Hepatocyte (in vitro differentiated cells): Measurements from ENCODE around the gene MID1. TPM values are rescaled to one million over a fixed set of nuclear protein-coding genes. Genes with fewer than 3 reads are reported as not detected.

Source experiments
- DNase-seq: peaks from one replicate; pipeline ENCODE4 v3.0.0-alpha.2; 2016; ENCODE audit warnings: low spot score
- H2AFZ ChIP-seq: fragments of 200-600 bp; sonication (generic); 2 replicates; pipeline ENCODE4 v1.6.0; 2016; ENCODE audit warnings: antibody characterized with exemption, mild to moderate bottlenecking
- H3K27ac ChIP-seq: fragments of 200-600 bp; sonication (generic); 2 replicates; pipeline ENCODE4 v1.5.1; 2016; ENCODE audit warnings: mild to moderate bottlenecking
- H3K27me3 ChIP-seq: fragments of 200-600 bp; sonication (generic); 2 replicates; pipeline ENCODE4 v1.6.1; 2016
- H3K36me3 ChIP-seq: fragments of 200-600 bp; sonication (generic); replicated peaks from 2 replicates; pipeline ENCODE4 v1.5.1; 2016; ENCODE audit warnings: low read depth; ENCODE audit not compliant: insufficient read depth
- H3K4me1 ChIP-seq: fragments of 200-600 bp; sonication (generic); 2 replicates; pipeline ENCODE4 v1.5.1; 2016; ENCODE audit warnings: mild to moderate bottlenecking, moderate library complexity; ENCODE audit not compliant: insufficient read depth
- H3K4me2 ChIP-seq: fragments of 200-600 bp; sonication (generic); 2 replicates; pipeline ENCODE4 v1.6.0; 2016
- H3K4me3 ChIP-seq: fragments of 200-600 bp; sonication (generic); 2 replicates; pipeline ENCODE4 v1.5.1; 2016; ENCODE audit warnings: mild to moderate bottlenecking
- H3K79me2 ChIP-seq: fragments of 200-600 bp; sonication (generic); 2 replicates; pipeline ENCODE4 v1.6.0; 2017; ENCODE audit warnings: mild to moderate bottlenecking
- H3K9me2 ChIP-seq: fragments of 200-600 bp; sonication (generic); replicated peaks from 2 replicates; pipeline ENCODE4 v1.6.0; 2017; ENCODE audit warnings: mild to moderate bottlenecking; ENCODE audit not compliant: insufficient read depth
- H3K9me3 ChIP-seq: fragments of 200-600 bp; sonication (generic); 2 replicates; pipeline ENCODE4 v1.5.1; 2016; ENCODE audit warnings: low read depth, mild to moderate bottlenecking
- H4K20me1 ChIP-seq: fragments of 200-600 bp; sonication (generic); 2 replicates; pipeline ENCODE4 v1.6.0; 2016; ENCODE audit warnings: mild to moderate bottlenecking; ENCODE audit not compliant: insufficient read depth, poor library complexity, severe bottlenecking
- EZH2 ChIP-seq: fragments of 200-600 bp; sonication (generic); IDR thresholded peaks from 2 replicates; pipeline ENCODE4 v1.6.1; 2016; ENCODE audit warnings: antibody characterized with exemption, mild to moderate bottlenecking, borderline replicate concordance
- EZH2phosphoT487 ChIP-seq: fragments of 200-600 bp; sonication (generic); IDR thresholded peaks from one replicate; pipeline ENCODE4 v1.6.1; 2018; ENCODE audit warnings: antibody characterized with exemption, mild to moderate bottlenecking, low read depth, moderate library complexity; ENCODE audit not compliant: unreplicated experiment, severe bottlenecking
- WGBS: methylation state at CpG from one replicate; pipeline ENCODE4 v1.1.6; 2016; ENCODE audit warnings: low lambda C conversion rate; ENCODE audit errors: missing lambda C conversion rate; 5-methylcytosine and 5-hydroxymethylcytosine counted together
- polyA plus RNA-seq: library from polyadenylated mRNA; unstranded; fragments of >200 nt; fragmentation: Nextera tagmentation; extraction: Ambion mirVana; gene quantifications from 2 replicates; pipeline ENCODE4 v1.2.1, GENCODE V29; 2016
- total RNA-seq: library from RNA; depleted of rRNA; stranded (reverse); fragments of >200 nt; gene quantifications from 2 replicates; pipeline ENCODE4 v1.2.3, GENCODE V29; 2014
- TF ChIP-seq, protein P1 (sequence below): fragments of 200-600 bp; sonication (generic); IDR thresholded peaks from 2 replicates; pipeline ENCODE4 v1.5.1; 2016; ENCODE audit warnings: antibody characterized with exemption, mild to moderate bottlenecking; ENCODE audit not compliant: poor library complexity

Gene MID1
- total and polyA plus RNA-seq, 2 experiments from 2014 or later: 21.1 to 21.3 TPM

DNA sequence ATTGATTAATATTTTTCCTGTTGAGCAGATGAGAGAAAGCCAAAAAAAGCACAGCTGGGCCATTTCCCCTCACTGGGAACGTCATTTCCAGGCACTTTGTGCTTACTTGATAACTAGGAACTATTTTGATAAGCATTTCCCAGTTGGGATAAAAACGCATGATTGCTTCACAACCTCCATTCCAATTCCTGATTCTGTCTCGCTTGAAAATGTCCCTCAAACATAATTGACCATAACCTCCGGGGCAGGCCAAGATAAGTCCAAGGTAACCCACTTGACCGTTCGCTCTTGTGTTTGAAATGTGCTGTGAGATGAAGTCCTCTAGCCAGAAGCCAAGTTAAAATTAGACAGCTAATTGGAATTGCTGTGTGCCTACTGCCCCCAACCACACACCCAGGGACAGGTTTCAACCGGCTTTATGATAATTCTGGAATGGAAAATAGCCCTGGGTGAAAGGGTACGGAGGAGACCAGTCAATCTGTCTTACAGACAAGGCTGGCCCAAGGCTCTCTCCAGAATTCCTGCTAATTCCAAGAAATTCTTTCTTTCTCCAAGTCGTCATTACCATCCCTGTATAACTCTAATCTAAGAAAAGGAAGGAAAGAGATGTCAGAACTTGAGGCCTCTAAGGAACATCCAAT lies 137.1 kb downstream of the MID1 start:
- Histone ChIP-seq H2AFZ (no peak overlapping the region), H3K27ac (no peak overlapping the region), H3K36me3 (no peaks in the 10 kb centered on the region), H3K4me1 (no peaks in the 10 kb centered on the region), H3K4me3 (no peak overlapping the region), H3K4me2 (no peak overlapping the region), H3K27me3 (no peaks in the 10 kb centered on the region), H3K9me2 (no peaks in the 10 kb centered on the region), H3K9me3 (no peaks in the 10 kb centered on the region), H3K79me2 (no peaks in the 10 kb centered on the region), H4K20me1 (no peaks in the 10 kb centered on the region)
- 61% methylated on average over 9 of the region's 9 CpGs for WGBS
- no peak for DNase-seq
- no peak for TF ChIP-seq EZH2
- TF ChIP-seq, protein P1, sequence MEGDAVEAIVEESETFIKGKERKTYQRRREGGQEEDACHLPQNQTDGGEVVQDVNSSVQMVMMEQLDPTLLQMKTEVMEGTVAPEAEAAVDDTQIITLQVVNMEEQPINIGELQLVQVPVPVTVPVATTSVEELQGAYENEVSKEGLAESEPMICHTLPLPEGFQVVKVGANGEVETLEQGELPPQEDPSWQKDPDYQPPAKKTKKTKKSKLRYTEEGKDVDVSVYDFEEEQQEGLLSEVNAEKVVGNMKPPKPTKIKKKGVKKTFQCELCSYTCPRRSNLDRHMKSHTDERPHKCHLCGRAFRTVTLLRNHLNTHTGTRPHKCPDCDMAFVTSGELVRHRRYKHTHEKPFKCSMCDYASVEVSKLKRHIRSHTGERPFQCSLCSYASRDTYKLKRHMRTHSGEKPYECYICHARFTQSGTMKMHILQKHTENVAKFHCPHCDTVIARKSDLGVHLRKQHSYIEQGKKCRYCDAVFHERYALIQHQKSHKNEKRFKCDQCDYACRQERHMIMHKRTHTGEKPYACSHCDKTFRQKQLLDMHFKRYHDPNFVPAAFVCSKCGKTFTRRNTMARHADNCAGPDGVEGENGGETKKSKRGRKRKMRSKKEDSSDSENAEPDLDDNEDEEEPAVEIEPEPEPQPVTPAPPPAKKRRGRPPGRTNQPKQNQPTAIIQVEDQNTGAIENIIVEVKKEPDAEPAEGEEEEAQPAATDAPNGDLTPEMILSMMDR: no peak
- TF ChIP-seq EZH2phosphoT487: no peak

DNA sequence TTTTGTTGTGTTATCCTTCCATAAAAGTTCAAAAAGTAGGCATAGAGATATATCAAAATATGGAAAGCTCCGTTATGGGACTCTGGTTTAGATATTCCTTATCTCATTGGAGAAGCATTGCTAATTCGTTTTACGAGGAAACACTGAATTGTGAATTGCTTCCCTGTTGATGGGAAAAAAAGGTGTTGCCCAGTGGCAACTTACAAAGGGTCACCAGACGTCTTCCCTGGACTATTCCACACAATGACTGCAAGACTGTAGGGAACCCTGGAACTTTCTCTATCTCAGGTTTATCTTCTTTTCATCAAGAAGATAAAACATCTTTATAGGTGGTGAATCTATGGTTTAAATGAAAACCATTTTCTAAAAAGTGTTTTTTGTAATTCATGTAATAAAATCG lies 137.7 kb downstream of the MID1 start:
- Histone ChIP-seq H3K27ac (no peak overlapping the region), H3K79me2 (no peaks in the 10 kb centered on the region), H2AFZ (no peak overlapping the region), H3K27me3 (no peaks in the 10 kb centered on the region), H3K9me2 (no peaks in the 10 kb centered on the region), H3K4me3 (no peak overlapping the region), H3K36me3 (no peaks in the 10 kb centered on the region), H4K20me1 (no peaks in the 10 kb centered on the region), H3K4me2 (no peak overlapping the region), H3K9me3 (no peaks in the 10 kb centered on the region), H3K4me1 (no peaks in the 10 kb centered on the region)
- WGBS: 69% methylated on average over 5 of the region's 5 CpGs
- no peak for DNase-seq
- TF ChIP-seq, protein P1: no peak

DNA sequence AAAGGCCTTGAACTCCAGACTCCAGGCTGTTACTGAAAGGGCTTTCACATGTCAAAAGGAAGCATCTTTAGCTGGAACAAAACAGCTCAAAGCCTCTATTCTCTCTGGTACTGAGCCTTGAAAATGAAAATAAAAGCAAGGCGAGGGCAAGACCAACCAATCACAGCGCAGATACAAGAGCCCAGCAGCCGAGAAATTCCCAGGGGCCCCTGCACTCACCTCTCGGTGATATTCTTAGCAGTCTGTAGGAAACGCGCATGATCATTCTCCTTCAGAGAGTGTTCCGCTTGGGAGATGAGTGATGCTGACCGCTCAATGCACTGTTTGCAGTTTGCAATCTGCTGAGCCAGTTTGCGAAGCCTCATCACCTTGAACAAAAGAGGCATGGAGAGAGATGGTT lies 138.1 kb downstream of the MID1 start:
- TF ChIP-seq EZH2 (no peak), EZH2phosphoT487 (no peak)
- TF ChIP-seq, protein P1: no peak
- H4K20me1 ChIP-seq: no peaks in the 10 kb centered on the region
- no peaks in the 10 kb centered on the region for H3K36me3 ChIP-seq
- no peaks in the 10 kb centered on the region for H3K79me2 ChIP-seq
- no peak for DNase-seq
- no peak overlapping the region for H2AFZ ChIP-seq
- no peaks in the 10 kb centered on the region for H3K4me1 ChIP-seq
- no peaks in the 10 kb centered on the region for H3K9me2 ChIP-seq
- WGBS: 88% methylated on average over 9 of the region's 9 CpGs
- no peak overlapping the region for H3K27ac ChIP-seq
- H3K4me2 ChIP-seq: no peak overlapping the region
- H3K9me3 ChIP-seq: no peaks in the 10 kb centered on the region
- H3K27me3 ChIP-seq: no peaks in the 10 kb centered on the region
- H3K4me3 ChIP-seq: no peak overlapping the region

DNA sequence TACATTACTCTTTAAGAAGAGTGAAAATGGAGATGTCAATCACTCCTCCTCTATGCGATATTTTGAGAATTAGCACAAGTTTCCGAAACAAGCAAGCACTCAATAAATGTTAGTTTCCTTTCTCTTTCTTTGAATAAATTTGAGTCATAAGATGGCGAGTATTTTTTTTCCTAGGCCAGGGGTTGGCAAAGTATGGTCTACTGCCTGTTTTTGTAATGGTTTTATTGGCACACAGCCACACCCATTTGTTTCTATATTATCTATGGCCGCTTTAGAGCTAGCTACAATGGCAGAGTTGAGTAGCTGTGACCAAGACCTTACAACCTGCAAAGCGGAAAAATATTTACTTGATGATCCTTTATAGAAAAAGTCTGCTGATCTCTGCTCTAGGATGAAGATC lies 139.5 kb downstream of the MID1 start:
- Histone ChIP-seq H3K9me3 (no peaks in the 10 kb centered on the region), H3K36me3 (no peaks in the 10 kb centered on the region), H3K27ac (no peak overlapping the region), H3K4me1 (no peaks in the 10 kb centered on the region), H3K27me3 (no peaks in the 10 kb centered on the region), H3K79me2 (no peaks in the 10 kb centered on the region), H3K9me2 (no peaks in the 10 kb centered on the region), H3K4me3 (no peak overlapping the region), H4K20me1 (no peaks in the 10 kb centered on the region), H2AFZ (no peak overlapping the region), H3K4me2 (no peak overlapping the region)
- TF ChIP-seq, protein P1: no peak
- no peak for TF ChIP-seq EZH2
- TF ChIP-seq EZH2phosphoT487: no peak
- 82% methylated on average over 5 of the region's 5 CpGs for WGBS
- no peak for DNase-seq
